ENCODE data around the gene PRKAG2.

Gene PRKAG2

GRCh38 chr7:151515276-151515565 is 361.7 kb downstream of the PRKAG2 start:
- no peak for DNase-seq (ENCODE audit: low read depth in 2 of 2)

GRCh38 chr7:151514461-151515275 is 362.2 kb downstream of the PRKAG2 start:
- DNase-seq (ENCODE audit: low read depth in 2 of 2) = no peak

- DNase-seq (ENCODE audit: low read depth in 2 of 2) = no peak
Observed at GRCh38 chr7:151513133-151513532, 363.8 kb downstream of the PRKAG2 start.

- DNase-seq (ENCODE audit: low read depth in 2 of 2) = no peak
Observed at GRCh38 chr7:151512353-151512752, 364.6 kb downstream of the PRKAG2 start.

GRCh38 chr7:151511946-151512345 is 365.0 kb downstream of the PRKAG2 start:
- no peak for DNase-seq (ENCODE audit: low read depth in 2 of 2)

GRCh38 chr7:151511270-151511669 is 365.6 kb downstream of the PRKAG2 start:
- no peak for DNase-seq (ENCODE audit: low read depth in 2 of 2)

- DNase-seq (ENCODE audit: low read depth in 2 of 2) = no peak
Observed at GRCh38 chr7:151509670-151510333, 367.1 kb downstream of the PRKAG2 start.

GRCh38 chr7:151508991-151509390 is 367.9 kb downstream of the PRKAG2 start:
- DNase-seq (ENCODE audit: low read depth in 2 of 2) = no peak

GRCh38 chr7:151507806-151508205 is 369.1 kb downstream of the PRKAG2 start:
- DNase-seq (ENCODE audit: low read depth in 2 of 2) = no peak

GRCh38 chr7:151506901-151507382 is 370.0 kb downstream of the PRKAG2 start:
- no peak for DNase-seq (ENCODE audit: low read depth in 2 of 2)
